ENCODE data around the gene JPH3.

- TF ChIP-seq CTCF (IDR thresholded peaks at IDR 0.05) (no peak), POLR2AphosphoS5 (IDR thresholded peaks at IDR 0.05) (no peak)
These were observed 133.7 kb downstream of the JPH3 start for GRCh38 chr16:87736008-87736382.

All from sigmoid colon (tissue), 4 donors.